IPS-NIHi11 (cell line): ENCODE measurements around the gene KCNRG.
"Not testable (repeated sequence)": the region's sequence is repeated elsewhere in the genome, so short reads cannot be mapped to it uniquely, and the experiment has no call there.

ENCODE experiments used
- DNase-seq: peaks from one replicate; pipeline ENCODE4 v3.0.0; 2012; ENCODE audit warnings: mixed read lengths, low spot score

KCNRG gene

DNA sequence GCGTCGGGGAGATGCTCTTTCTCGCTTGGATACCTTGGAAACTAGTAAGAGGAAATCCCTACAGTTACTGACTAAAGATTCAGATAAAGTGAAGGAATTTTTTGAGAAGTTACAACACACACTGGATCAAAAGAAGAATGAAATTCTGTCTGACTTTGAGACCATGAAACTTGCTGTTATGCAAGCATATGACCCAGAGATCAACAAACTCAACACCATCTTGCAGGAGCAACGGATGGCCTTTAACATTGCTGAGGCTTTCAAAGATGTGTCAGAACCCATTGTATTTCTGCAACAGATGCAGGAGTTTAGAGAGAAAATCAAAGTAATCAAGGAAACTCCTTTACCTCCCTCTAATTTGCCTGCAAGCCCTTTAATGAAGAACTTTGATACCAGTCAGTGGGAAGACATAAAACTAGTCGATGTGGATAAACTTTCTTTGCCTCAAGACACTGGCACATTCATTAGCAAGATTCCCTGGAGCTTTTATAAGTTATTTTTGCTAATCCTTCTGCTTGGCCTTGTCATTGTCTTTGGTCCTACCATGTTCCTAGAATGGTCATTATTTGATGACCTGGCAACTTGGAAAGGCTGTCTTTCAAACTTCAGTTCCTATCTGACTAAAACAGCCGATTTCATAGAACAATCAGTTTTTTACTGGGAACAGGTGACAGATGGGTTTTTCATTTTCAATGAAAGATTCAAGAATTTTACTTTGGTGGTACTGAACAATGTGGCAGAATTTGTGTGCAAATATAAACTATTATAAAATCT lies 2.7 kb upstream of the KCNRG start:
- DNase-seq = no peak

- no peak for DNase-seq
These were observed 858 bp upstream of the KCNRG start for GRCh38 chr13:50014386-50014785.

- DNase-seq = no peak
These were observed 506 bp downstream of the KCNRG start for GRCh38 chr13:50015750-50016149.

GRCh38 chr13:50016444-50016843 lies 1.2 kb downstream of the KCNRG start:
- DNase-seq = no peak

DNA sequence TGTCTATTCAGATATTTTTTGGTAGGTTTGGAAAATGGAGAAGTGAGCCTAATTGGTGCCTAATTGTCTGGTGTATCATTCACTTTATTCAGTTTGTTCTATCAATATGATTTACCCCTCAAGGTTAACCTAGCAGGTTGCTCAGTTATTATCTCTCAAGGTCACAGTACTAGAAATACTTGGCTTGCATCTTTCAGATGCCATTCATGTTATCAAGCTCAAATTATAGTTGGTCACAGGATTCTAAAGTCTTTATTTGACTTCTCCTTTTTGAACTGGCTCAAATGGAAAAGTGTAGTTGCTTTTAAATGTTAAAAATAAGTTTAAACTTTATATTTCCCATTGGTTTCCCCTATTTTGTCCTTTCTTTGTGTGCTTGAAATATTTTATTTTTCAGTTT lies 2.6 kb downstream of the KCNRG start:
- no peak for DNase-seq

GRCh38 chr13:50025436-50025835 lies 10.2 kb downstream of the KCNRG start:
- DNase-seq = no peak

GRCh38 chr13:50026788-50027473 lies 11.7 kb downstream of the KCNRG start:
- DNase-seq = no peak

DNA sequence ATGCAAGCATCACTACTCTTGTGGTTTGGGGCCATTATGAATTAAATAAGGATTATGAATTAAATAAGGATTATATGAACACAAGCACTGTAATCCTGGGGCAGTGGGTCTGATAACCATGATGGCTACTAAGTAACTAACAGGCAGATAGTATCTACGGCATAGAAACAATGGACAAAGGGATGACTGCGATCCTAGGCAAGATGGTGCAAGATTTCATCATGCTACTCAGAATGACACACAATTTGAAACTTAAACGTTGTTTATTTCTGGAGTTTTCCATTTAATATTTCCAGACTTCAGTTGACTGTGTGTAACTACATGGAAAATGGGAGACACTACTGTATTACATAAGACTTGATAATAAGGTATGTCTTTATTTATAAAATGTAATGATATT lies 15.1 kb downstream of the KCNRG start:
- no peak for DNase-seq

DNA sequence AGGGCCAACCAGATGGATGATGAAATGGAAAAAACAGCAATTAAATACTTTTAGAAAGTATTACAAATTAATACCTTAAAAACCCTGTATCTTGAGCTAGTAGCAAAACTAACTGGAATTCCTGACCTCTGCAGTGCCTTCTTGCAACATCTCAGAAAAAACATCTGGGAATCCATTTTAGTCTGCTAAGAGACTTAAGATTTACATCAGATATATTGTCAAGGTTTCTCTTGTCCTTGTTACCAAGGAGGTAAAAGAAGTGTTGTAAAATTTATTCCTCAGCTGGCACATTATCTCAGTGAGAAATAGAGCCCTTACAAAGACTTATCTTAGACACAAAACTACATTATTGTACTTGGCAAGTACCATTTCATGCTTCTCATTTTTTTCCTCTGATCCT lies 18.5 kb downstream of the KCNRG start:
- no peak for DNase-seq

GRCh38 chr13:50037788-50038187 lies 22.5 kb downstream of the KCNRG start:
- no peak for DNase-seq

GRCh38 chr13:50038266-50038665 lies 23.0 kb downstream of the KCNRG start:
- no peak for DNase-seq

GRCh38 chr13:50052478-50052877 lies 37.2 kb downstream of the KCNRG start:
- no peak for DNase-seq

GRCh38 chr13:50053844-50054243 lies 38.6 kb downstream of the KCNRG start:
- DNase-seq = no peak

DNA sequence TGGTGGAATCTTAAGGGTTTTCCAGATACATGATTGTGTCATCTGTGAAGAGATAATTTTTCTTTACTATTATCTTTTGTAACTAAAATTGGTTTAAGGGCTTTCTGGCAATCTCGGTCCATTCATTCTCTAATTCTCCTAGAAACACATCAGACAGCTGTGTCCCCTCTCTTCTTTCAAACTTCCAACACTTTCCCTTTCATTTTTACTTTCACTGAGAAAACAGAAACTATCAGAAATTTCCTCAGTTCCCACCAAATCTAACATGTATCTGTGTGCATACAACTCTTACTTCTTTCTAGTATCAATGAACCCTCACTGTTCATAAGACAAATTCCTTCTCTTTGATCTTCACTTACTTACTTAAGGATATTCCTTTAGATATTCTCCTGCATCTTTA lies 40.2 kb downstream of the KCNRG start:
- no peak for DNase-seq

GRCh38 chr13:50060718-50061117 lies 45.5 kb downstream of the KCNRG start:
- no peak for DNase-seq

GRCh38 chr13:50062336-50062735 lies 47.1 kb downstream of the KCNRG start:
- DNase-seq = not testable (repeated sequence)

- no peak for DNase-seq
These were observed 50.5 kb downstream of the KCNRG start for GRCh38 chr13:50065712-50066111.

DNA sequence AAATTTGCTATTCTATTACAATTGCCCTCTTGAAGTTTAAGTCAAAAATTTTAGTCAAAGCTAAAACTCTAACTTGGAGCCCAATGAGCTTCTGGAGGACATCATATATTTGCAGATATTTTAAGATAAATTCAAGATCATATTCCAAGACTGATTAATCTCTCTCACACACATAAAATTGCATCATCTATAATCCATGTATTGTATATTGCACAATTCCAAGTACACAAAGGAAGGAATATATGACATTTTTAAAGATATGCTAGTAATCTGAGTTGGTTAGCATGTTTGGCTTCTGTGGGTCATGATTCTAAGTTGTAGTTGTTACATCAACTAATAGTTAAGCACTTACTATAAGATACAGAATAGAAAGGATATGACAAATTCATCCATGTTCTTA lies 53.3 kb downstream of the KCNRG start:
- DNase-seq = no peak

- no peak for DNase-seq
These were observed 54.0 kb downstream of the KCNRG start for GRCh38 chr13:50069261-50069660.

DNA sequence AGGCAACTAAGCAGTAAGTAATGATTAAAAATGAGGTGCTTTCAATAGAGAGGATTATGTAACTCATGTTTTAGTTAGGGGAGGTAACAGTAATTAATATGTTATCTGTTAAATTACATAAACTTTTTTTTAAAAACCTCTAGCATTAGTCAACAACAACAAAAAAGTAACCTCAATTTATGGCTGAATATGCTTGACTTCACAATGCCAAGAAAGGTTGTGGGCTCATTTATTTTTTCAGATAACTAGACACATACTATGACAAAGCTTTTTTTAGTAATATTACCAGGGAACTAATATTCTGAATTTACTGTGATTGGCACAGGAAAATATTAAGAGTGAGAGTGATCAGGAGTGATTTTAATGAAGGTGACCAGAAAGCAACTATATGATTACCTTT lies 54.9 kb downstream of the KCNRG start:
- DNase-seq = no peak
